ENCODE results near the gene UBE2E1. TPM values are rescaled to one million over a fixed set of nuclear protein-coding genes. Genes with fewer than 3 reads are reported as not detected.
A peak's percentile ranks its signal among the peaks of the same experiment; 100 is the strongest.

The UBE2E1 gene
- total and polyA plus RNA-seq, 8 donors = 20.9 to 44.7 (median 28.7) TPM

DNA sequence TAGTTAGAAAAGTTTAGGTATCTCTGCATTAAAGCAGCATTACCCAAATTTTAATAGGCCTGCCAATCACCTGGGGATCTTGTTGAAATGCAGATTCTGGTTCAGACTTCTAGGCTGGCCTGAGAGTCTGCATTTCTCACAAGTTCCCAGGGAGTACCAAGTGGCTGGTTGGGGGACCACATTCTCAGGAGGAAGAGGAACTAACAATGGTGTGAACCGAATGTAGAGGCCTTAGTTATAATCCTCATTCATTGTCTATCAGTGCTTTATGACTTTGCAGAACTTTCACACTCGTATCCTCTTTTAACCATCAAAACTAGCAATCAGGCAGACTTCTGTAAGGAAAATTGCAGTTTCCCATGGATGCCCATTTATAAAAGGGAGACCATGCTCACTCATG is 38.2 kb upstream of the UBE2E1 start:
- Histone ChIP-seq H3K4me1 (no peaks in the 10 kb centered on the region), H3K4me3 (no peak overlapping the region), H3K36me3 (no peaks in the 10 kb centered on the region), H3K27ac (no peak overlapping the region), H3K27me3 (no peaks in the 10 kb centered on the region), H3K9me3 (no peaks in the 10 kb centered on the region)
- TF ChIP-seq, protein P1, sequence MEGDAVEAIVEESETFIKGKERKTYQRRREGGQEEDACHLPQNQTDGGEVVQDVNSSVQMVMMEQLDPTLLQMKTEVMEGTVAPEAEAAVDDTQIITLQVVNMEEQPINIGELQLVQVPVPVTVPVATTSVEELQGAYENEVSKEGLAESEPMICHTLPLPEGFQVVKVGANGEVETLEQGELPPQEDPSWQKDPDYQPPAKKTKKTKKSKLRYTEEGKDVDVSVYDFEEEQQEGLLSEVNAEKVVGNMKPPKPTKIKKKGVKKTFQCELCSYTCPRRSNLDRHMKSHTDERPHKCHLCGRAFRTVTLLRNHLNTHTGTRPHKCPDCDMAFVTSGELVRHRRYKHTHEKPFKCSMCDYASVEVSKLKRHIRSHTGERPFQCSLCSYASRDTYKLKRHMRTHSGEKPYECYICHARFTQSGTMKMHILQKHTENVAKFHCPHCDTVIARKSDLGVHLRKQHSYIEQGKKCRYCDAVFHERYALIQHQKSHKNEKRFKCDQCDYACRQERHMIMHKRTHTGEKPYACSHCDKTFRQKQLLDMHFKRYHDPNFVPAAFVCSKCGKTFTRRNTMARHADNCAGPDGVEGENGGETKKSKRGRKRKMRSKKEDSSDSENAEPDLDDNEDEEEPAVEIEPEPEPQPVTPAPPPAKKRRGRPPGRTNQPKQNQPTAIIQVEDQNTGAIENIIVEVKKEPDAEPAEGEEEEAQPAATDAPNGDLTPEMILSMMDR (IDR thresholded peaks at IDR 0.05) = no peak
- DNase-seq (no peak), ATAC-seq (no peak), FAIRE-seq (no peak)
- WGBS, 2 donors = 83 to 84% methylated on average over 2 of the region's 2 CpGs
- intact Hi-C loops (cut with DNase I) = no loop called here

DNA sequence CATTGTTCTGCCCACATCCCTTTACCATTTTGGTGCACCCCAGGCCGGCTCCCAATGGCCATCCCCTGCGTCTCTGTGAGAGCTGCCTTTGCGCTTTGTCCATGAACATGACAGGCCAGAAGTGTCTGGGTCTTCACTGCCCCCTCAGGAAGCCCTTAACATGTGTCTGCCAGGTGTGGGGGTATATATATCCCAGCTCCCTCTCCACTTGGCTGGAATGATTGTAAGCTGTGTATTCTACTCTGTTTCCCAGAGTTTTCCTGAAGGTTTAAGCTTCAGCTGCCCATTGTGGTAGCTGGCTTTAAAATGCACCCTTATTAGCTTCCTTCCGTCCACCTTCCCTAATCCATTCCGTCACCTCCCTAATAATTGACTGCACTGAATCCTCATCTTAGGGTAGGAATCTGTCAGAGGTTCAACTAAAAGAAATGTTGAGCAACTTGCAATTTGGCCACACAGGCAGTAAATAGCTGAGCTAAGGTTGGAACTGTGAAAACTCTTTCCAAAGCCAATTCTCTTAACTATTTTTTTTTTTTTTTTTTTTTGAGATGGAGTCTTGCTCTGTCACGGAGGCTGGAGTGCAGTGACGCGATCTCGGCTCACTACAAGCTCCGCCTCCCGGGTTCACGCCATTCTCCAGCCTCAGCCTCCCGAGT is 30.4 kb upstream of the UBE2E1 start:
- ATAC-seq (peak in 1 of 4 donors; percentile 34), FAIRE-seq (no peak), DNase-seq (no peak)
- TF ChIP-seq, protein P1 (IDR thresholded peaks at IDR 0.05) = no peak
- Histone ChIP-seq H3K27me3 (no peaks in the 10 kb centered on the region), H3K9me3 (no peaks in the 10 kb centered on the region), H3K36me3 (no peaks in the 10 kb centered on the region), H3K4me3 (no peak overlapping the region), H3K4me1 (no peaks in the 10 kb centered on the region), H3K27ac (no peak overlapping the region)
- intact Hi-C loops (cut with DNase I) = no loop called here
- 88 to 95% methylated on average over 13 of the region's 13 CpGs for WGBS, 2 donors

DNA sequence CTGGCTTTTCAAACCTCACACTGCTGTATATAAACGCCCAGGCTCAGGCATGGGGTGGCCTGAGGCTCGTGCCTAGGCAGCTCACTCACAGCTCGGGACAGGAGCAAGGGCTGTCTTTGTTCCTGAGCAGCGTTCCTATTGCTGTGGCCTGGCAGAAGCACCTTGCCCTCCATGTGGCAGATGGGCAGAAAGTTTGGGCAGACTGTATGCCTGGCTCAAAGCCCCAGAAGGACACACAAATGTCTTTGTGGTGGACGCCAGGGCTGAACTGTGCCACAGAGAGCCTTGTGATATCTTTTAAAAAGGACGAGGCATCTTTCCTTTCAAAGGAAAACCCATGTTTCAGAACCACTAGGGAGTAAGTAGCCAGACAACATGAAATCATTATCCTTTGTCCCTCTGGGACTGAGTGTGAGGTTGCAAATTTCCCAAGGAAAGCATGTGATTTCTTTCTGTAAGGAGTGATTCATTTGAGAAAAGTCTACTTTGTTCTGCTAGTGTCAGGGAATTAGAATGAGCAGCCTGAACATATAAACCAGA is 29.3 kb upstream of the UBE2E1 start:
- intact Hi-C loops (cut with DNase I) = no loop called here
- TF ChIP-seq, protein P1 (IDR thresholded peaks at IDR 0.05) = no peak
- WGBS, 2 donors = 62 to 82% methylated on average over 6 of the region's 6 CpGs
- H3K27me3 ChIP-seq = no peaks in the 10 kb centered on the region
- FAIRE-seq (no peak), DNase-seq (no peak), ATAC-seq (peak in 3 of 4 donors; percentile 34 to 67 (median 63))
- H3K4me3 ChIP-seq = no peak overlapping the region
- no peaks in the 10 kb centered on the region for H3K4me1 ChIP-seq
- no peak overlapping the region for H3K27ac ChIP-seq
- no peaks in the 10 kb centered on the region for H3K9me3 ChIP-seq
- H3K36me3 ChIP-seq = no peaks in the 10 kb centered on the region

DNA sequence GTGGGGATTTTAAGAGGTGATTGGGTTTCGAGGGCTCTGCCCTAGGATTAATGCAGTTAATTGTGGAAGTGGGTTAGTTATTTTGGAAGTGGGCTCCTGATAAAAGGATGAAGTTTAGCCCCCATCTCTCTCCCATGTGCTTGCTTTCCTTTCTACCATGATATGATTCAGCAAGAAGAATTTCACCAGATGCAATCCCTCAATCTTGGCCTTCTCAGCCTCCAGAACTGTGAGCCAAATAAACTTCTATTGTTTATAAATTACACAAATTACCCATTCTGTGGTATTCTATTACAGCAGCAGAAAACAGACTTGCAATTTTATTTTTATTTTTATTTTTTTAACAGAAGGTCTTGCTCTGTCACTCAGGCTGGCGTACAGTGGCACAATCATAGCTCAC is 27.3 kb upstream of the UBE2E1 start:
- TF ChIP-seq, protein P1 (IDR thresholded peaks at IDR 0.05) = no peak
- H3K27me3 ChIP-seq = no peaks in the 10 kb centered on the region
- no peak overlapping the region for H3K27ac ChIP-seq
- intact Hi-C loops (cut with DNase I) = no loop called here
- H3K4me3 ChIP-seq = no peak overlapping the region
- no peaks in the 10 kb centered on the region for H3K36me3 ChIP-seq
- DNase-seq (no peak), FAIRE-seq (no peak), ATAC-seq (no peak)
- H3K4me1 ChIP-seq = no peaks in the 10 kb centered on the region
- WGBS, 2 donors = 82 to 100% methylated on average over 2 of the region's 2 CpGs
- H3K9me3 ChIP-seq = no peaks in the 10 kb centered on the region

DNA sequence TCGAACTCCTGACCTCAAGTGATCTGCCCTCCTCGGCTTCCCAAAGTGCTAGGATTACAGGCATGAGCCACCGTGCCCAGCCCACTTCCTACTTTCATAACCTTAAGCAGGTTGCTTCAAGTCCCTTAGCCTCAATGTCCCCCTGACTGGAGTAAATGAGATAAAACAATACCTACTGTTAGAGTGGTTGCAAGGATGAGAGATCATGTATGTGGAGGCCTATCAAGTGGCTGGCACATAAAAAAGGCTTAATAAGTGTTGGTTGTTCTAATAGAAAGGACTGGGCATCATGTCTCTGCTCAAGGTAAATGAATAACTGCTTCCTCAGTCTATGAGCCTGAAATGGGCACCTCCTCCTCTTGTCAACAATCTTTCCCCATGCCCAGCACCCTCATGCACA is 25.9 kb upstream of the UBE2E1 start:
- TF ChIP-seq, protein P1 (IDR thresholded peaks at IDR 0.05) = no peak
- H3K36me3 ChIP-seq = no peaks in the 10 kb centered on the region
- H3K9me3 ChIP-seq = no peaks in the 10 kb centered on the region
- intact Hi-C loops (cut with DNase I) = no loop called here
- 77 to 79% methylated on average over 3 of the region's 3 CpGs for WGBS, 2 donors
- no peak for DNase-seq
- H3K4me1 ChIP-seq = no peaks in the 10 kb centered on the region
- ATAC-seq = no peak
- no peaks in the 10 kb centered on the region for H3K27me3 ChIP-seq
- no peak overlapping the region for H3K4me3 ChIP-seq
- FAIRE-seq = no peak
- H3K27ac ChIP-seq = no peak overlapping the region

Data from pancreas (tissue), 10 donors.